ENCODE results near the gene SLC22A7.

GRCh38 chr6:43307451-43308100 lies 9.5 kb downstream of the SLC22A7 start:
- no peak for TF ChIP-seq CTCF (IDR thresholded peaks at IDR 0.05)
- TF ChIP-seq EP300 (IDR thresholded peaks at IDR 0.05), result no peak

Measured in tibial nerve (tissue), 4 donors.